Activated CD8-positive, alpha-beta T cell treated with anti-CD3 and anti-CD28 coated beads for 36 hours (primary cell): Measurements from ENCODE around the gene DKKL1. TPM values are rescaled to one million over a fixed set of nuclear protein-coding genes. Genes with fewer than 3 reads are reported as not detected.
"Not testable (repeated sequence)": the region's sequence is repeated elsewhere in the genome, so short reads cannot be mapped to it uniquely, and the experiment has no call there.

ENCODE experiments used
- ATAC-seq: fragments of 200-7000 bp; cut with Tn5 transposase; one replicate; pipeline ENCODE4 v1.10.0; 2021; ENCODE audit warnings: mild to moderate bottlenecking, moderate library complexity
- CTCF ChIA-PET: fragments of 350-600 bp; sonication (Branson Sonifier 250); formaldehyde crosslinking; loops from one replicate; lab custom pipeline; 2021; ENCODE audit warnings: antibody characterized with exemption; lab: Charles Lee
- POLR2A ChIA-PET: fragments of 350-600 bp; sonication (Branson Sonifier 250); formaldehyde crosslinking; loops from one replicate; lab custom pipeline; 2021; ENCODE audit warnings: antibody characterized with exemption; lab: Charles Lee
- DNase-seq: peaks from one replicate; pipeline ENCODE4 v3.0.0-alpha.2; 2020
- H3K27ac Mint-ChIP-seq: one replicate; pipeline ENCODE4 v1.8.0; 2021; ENCODE audit warnings: mild to moderate bottlenecking, mixed read lengths
- H3K27me3 Mint-ChIP-seq: one replicate; pipeline ENCODE4 v1.8.0; 2021; ENCODE audit warnings: mixed read lengths
- H3K36me3 Mint-ChIP-seq: one replicate; pipeline ENCODE4 v1.8.0; 2021; ENCODE audit warnings: low read depth, mixed read lengths
- H3K4me1 Mint-ChIP-seq: one replicate; pipeline ENCODE4 v1.8.0; 2021; ENCODE audit warnings: low read depth, mixed read lengths
- H3K4me3 Mint-ChIP-seq: one replicate; pipeline ENCODE4 v1.8.0; 2021; ENCODE audit warnings: mild to moderate bottlenecking, moderate library complexity, mixed read lengths
- H3K9me3 Mint-ChIP-seq: one replicate; pipeline ENCODE4 v1.8.0; 2021; ENCODE audit warnings: mixed read lengths
- intact Hi-C: fragments of 100-400 bp; cut with micrococcal nuclease; formaldehyde crosslinking; loops from one replicate; pipeline ENCODE4 v1.10.0; 2022
- total RNA-seq, 2 experiments: library from RNA; stranded (reverse); gene quantifications; one replicate each; pipeline ENCODE4 v1.2.3, GENCODE V29; 2021
- TF ChIP-seq, protein P1 (sequence below): fragments of 200-600 bp; IDR thresholded peaks from one replicate; pipeline ENCODE4 v1.8.0; 2022; ENCODE audit warnings: antibody characterized with exemption, mild to moderate bottlenecking

DKKL1 gene
- total RNA-seq, 2 experiments from 2014 or later = not detected

DNA sequence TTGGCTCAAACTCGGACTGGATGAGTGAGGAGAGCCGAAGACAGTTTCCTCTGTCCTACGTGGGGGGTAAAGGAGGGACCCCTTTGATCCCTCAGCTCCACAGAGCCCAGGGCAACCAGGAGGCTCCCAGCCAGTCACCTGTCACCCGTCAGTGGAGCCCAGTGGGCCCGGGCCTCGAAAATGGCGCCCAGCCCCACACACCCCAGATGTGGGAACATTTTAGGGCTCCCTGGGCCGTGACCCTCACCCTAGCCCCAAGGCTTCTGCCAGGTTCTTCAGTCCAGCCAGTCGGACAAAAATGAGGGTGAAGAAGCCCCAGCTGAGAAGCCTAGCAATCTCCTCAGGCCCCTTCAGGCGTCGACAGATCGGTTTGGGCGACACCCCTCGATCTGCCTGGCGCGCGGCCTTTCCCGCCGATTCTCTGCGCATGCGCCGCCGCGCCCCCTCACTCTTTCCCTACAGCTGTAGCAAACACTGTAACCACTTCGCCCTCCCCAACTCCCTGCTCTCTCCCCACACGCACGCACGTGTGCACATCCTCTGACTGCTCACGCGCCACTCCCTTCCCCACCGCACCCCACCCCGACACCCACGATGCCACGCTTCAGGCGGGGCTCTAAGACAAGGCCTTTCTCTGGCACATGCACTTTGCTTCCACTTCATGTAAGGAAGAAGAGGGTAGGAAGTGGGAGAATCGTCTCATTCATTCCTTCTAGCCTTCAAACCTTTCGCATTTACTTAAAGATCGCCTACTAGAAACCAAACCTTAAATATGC, 38.7 kb upstream of the DKKL1 start, which contains the start of gene SLC6A16:
Gene SLC6A16, minus strand, starts transcription at position 391 of the 776 bp plus-strand sequence. CDS start 13,844 bp downstream, outside the sequence.
- peaks cover 2% of the 10 kb centered on the region for H3K9me3 Mint-ChIP-seq
- intact Hi-C loops = no loop called here
- peaks cover 21% of the 10 kb centered on the region for H3K4me1 Mint-ChIP-seq
- H3K27me3 Mint-ChIP-seq = no peaks in the 10 kb centered on the region
- no peak within 1 kb of the TSS for H3K27ac Mint-ChIP-seq
- POLR2A ChIA-PET = interaction anchor here (0.8 to 1.2 kb wide), 2 partner anchors 16 to 267 kb away, joined by 3 to 4 read pairs; partner anchors contain the start of gene CGB7
- CTCF ChIA-PET = interaction anchor here (1.7 to 4.7 kb wide), 2 partner anchors 23 to 126 kb away, joined by 8 to 29 read pairs; no protein-coding TSS in a partner anchor
- DNase-seq (no peak), ATAC-seq (no peak)
- TF ChIP-seq, protein P1, sequence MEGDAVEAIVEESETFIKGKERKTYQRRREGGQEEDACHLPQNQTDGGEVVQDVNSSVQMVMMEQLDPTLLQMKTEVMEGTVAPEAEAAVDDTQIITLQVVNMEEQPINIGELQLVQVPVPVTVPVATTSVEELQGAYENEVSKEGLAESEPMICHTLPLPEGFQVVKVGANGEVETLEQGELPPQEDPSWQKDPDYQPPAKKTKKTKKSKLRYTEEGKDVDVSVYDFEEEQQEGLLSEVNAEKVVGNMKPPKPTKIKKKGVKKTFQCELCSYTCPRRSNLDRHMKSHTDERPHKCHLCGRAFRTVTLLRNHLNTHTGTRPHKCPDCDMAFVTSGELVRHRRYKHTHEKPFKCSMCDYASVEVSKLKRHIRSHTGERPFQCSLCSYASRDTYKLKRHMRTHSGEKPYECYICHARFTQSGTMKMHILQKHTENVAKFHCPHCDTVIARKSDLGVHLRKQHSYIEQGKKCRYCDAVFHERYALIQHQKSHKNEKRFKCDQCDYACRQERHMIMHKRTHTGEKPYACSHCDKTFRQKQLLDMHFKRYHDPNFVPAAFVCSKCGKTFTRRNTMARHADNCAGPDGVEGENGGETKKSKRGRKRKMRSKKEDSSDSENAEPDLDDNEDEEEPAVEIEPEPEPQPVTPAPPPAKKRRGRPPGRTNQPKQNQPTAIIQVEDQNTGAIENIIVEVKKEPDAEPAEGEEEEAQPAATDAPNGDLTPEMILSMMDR = no peak
- no peak within 1 kb of the TSS for H3K4me3 Mint-ChIP-seq
- H3K36me3 Mint-ChIP-seq = peaks cover 10% of the 10 kb centered on the region

DNA sequence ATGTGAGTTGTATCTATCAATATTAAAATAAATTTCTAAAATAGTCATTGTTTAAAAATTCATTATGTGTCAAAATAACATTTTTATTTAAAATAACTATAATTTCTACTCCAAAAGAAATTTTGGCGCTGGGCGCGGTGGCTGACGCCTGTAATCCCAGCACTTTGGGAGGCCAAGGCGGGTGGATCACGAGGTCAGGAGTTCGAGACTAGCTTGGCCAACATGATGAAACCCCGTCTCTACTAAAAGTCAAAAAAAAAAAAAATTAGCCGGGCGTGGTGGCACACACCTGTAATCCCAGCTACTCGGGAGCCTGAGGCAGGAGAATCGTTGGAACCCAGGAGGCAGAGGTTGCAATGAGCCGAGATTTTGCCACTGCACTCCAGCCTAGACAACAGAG, 37.9 kb upstream of the DKKL1 start:
- ATAC-seq, DNase-seq, intact Hi-C loops, H3K27me3 Mint-ChIP-seq, H3K4me3 Mint-ChIP-seq, H3K9me3 Mint-ChIP-seq, H3K27ac Mint-ChIP-seq: not testable (repeated sequence)
- peaks cover 26% of the 10 kb centered on the region for H3K4me1 Mint-ChIP-seq
- CTCF ChIA-PET = interaction anchor here (0.7 to 4.7 kb wide), 4 partner anchors 22 to 127 kb away, joined by 3 to 29 read pairs (median 6); no protein-coding TSS in a partner anchor
- peaks cover 14% of the 10 kb centered on the region for H3K36me3 Mint-ChIP-seq
- POLR2A ChIA-PET = interaction anchor here (0.6 kb wide), 1 partner anchor 86 kb away, joined by 4 read pairs; no protein-coding TSS in a partner anchor

DNA sequence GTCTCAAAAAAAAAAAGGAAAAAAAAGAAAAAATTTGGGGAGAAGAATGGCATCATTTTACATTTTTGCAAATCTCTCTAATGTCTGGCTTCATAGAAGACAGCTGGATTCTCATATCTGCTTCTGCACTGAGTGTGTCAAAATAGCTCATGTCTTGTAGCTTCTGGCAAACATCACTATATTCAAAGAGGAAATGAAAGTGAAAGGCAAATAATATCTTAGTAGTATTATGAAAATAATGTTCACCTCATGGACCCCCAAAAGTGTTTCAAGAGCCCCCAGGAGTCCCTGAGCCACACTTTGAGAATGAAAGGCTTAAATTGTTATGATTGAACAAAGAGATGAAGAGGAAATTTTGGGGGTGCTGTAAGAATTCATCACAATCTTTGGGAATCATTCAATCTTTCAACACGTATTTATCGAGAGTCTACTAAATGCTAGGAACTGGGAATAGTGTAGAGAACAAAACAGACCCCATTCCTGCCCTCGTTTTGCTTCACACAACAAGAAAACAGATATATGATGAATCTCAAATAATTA, 37.4 kb upstream of the DKKL1 start:
- intact Hi-C loops = no loop called here
- Mint-ChIP-seq H3K9me3 (peaks cover 2% of the 10 kb centered on the region), H3K4me1 (peaks cover 29% of the 10 kb centered on the region), H3K36me3 (peaks cover 12% of the 10 kb centered on the region), H3K4me3 (no peak overlapping the region), H3K27me3 (no peaks in the 10 kb centered on the region), H3K27ac (no peak overlapping the region)
- TF ChIP-seq, protein P1 = no peak
- DNase-seq (no peak), ATAC-seq (no peak)
- CTCF ChIA-PET = interaction anchor here (0.7 to 4.7 kb wide), 4 partner anchors 23 to 127 kb away, joined by 3 to 29 read pairs (median 6); no protein-coding TSS in a partner anchor
- POLR2A ChIA-PET = interaction anchor here (0.6 kb wide), 1 partner anchor 85 kb away, joined by 4 read pairs; no protein-coding TSS in a partner anchor

DNA sequence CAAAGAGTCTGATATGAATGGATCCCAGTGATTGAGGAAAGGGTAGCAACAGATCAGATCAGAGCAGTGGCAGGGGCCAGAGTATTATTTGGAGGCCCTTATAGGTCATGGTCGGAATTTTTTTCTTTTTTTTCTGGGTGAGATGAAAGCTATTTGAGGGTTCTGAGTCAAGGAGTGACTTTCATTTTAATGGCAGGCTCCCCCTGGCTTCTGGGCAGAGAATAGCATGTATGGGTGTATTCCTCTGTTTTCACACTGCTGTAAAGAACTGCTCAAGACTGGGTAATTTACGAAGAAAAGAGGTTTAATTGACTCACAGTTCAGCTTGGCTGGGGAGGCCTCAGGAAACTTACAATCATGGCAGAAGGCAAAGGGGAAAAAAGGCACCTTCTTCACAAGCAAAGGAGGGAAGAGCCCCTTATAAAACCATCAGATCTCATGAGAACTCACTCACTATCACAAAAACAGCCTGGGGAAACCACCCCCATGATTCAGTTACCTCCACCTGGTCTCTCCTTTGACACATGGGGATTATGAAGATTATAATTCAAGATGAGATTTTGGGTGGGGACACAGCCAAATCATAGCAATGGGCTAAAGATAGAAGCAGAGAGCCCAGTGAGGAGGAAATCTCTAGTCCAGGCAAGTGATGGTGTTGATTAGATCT, 35.7 kb upstream of the DKKL1 start:
- POLR2A ChIA-PET = no interaction called here
- TF ChIP-seq, protein P1 = peak; percentile 79
- intact Hi-C loops = no loop called here
- no peaks in the 10 kb centered on the region for H3K9me3 Mint-ChIP-seq
- H3K4me1 Mint-ChIP-seq = peaks cover 41% of the 10 kb centered on the region
- peak overlapping the region; percentile 46 for H3K27ac Mint-ChIP-seq
- DNase-seq = peak; percentile 62
- peaks cover 11% of the 10 kb centered on the region for H3K36me3 Mint-ChIP-seq
- H3K27me3 Mint-ChIP-seq = no peaks in the 10 kb centered on the region
- no peak overlapping the region for H3K4me3 Mint-ChIP-seq
- ATAC-seq = peak; percentile 62
- CTCF ChIA-PET = interaction anchor here (0.6 to 4.7 kb wide), 13 partner anchors 9 to 143 kb away, joined by 3 to 29 read pairs (median 3); no protein-coding TSS in a partner anchor

DNA sequence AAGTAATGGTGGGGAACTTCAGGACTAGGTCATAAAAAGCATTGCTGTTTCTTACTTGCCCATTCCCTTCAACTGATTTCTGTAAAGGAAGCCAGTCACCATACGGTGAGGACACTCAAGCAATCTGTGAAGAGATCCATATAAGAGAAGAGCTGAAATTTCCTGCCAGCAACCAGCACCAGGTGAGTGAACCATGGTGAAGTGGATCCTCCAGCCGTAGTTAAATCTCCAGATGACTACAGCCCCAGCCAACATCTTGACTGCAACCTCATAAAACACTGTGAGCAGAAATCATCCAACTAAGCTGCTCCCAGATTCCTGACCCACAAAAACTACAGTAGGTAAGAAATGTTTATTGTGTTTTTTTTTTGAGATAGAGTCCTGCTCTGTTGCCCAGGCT, 34.9 kb upstream of the DKKL1 start:
- Mint-ChIP-seq H3K9me3 (no peaks in the 10 kb centered on the region), H3K36me3 (peaks cover 11% of the 10 kb centered on the region), H3K27ac (no peak overlapping the region), H3K4me3 (no peak overlapping the region), H3K27me3 (no peaks in the 10 kb centered on the region), H3K4me1 (peaks cover 48% of the 10 kb centered on the region)
- no peak for DNase-seq
- ChIA-PET CTCF (interaction anchor here (1.4 kb wide), 1 partner anchor 21 kb away, joined by 6 read pairs; no protein-coding TSS in a partner anchor), POLR2A (no interaction called here)
- TF ChIP-seq, protein P1 = no peak
- intact Hi-C loops = no loop called here
- ATAC-seq = no peak

DNA sequence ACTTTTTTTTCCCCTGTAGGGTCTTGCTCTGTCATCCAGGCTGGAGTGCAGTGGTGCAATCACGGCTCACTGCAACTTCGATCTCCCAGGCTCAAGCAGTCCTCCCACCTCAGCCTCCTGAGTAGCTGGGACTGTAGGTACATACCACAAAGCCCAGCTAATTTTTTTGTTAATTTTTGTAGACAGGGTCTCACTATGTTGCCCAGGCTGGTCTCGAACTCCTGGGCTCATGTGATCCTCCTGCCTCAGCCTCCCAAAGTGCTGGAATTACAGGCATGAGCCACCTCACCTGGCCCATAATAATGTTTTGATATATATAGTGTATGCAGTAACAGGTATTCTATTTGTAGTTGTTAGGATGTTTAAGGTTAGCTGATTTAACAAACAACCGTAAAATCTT, 32.5 kb upstream of the DKKL1 start:
- peaks cover 55% of the 10 kb centered on the region for H3K4me1 Mint-ChIP-seq
- ChIA-PET POLR2A (interaction anchor here (0.6 kb wide), 1 partner anchor 91 kb away, joined by 3 read pairs; no protein-coding TSS in a partner anchor), CTCF (interaction anchor here (1.0 to 2.1 kb wide), 4 partner anchors 30 to 145 kb away, joined by 3 to 10 read pairs (median 5); no protein-coding TSS in a partner anchor)
- DNase-seq, H3K27me3 Mint-ChIP-seq, ATAC-seq, H3K9me3 Mint-ChIP-seq, H3K4me3 Mint-ChIP-seq, intact Hi-C loops: not testable (repeated sequence)
- H3K36me3 Mint-ChIP-seq = peaks cover 13% of the 10 kb centered on the region
- H3K27ac Mint-ChIP-seq = peak overlapping the region; percentile 81
